ENCODE data around the gene BSG. TPM values are rescaled to one million over a fixed set of nuclear protein-coding genes. Genes with fewer than 3 reads are reported as not detected.
A peak's percentile ranks its signal among the peaks of the same experiment; 100 is the strongest.

The BSG gene
- total RNA-seq, 1 experiment from 2014 or later: 354 TPM

GRCh38 chr19:588741-589692, 16.6 kb downstream of the BSG start:
- Mint-ChIP-seq H3K36me3 (ENCODE audit: insufficient read depth, unreplicated experiment) (peaks cover 21% of the 10 kb centered on the region), H3K27me3 (ENCODE audit: unreplicated experiment) (peaks cover 33% of the 10 kb centered on the region), H3K4me3 (ENCODE audit: low read depth, unreplicated experiment) (no peak overlapping the region), H3K27ac (ENCODE audit: unreplicated experiment) (no peak overlapping the region), H3K9me3 (ENCODE audit: low read depth, unreplicated experiment) (no peaks in the 10 kb centered on the region), H3K4me1 (ENCODE audit: low read depth, unreplicated experiment) (no peaks in the 10 kb centered on the region)
- intact Hi-C loops (cut with micrococcal nuclease; ENCODE audit: unreplicated experiment): no loop called here
- BruUV-seq (replicated peaks): no TSS peak
- DNase-seq: peak; percentile 18
- CTCF ChIA-PET: no interaction called here
- TF ChIP-seq, protein P1, sequence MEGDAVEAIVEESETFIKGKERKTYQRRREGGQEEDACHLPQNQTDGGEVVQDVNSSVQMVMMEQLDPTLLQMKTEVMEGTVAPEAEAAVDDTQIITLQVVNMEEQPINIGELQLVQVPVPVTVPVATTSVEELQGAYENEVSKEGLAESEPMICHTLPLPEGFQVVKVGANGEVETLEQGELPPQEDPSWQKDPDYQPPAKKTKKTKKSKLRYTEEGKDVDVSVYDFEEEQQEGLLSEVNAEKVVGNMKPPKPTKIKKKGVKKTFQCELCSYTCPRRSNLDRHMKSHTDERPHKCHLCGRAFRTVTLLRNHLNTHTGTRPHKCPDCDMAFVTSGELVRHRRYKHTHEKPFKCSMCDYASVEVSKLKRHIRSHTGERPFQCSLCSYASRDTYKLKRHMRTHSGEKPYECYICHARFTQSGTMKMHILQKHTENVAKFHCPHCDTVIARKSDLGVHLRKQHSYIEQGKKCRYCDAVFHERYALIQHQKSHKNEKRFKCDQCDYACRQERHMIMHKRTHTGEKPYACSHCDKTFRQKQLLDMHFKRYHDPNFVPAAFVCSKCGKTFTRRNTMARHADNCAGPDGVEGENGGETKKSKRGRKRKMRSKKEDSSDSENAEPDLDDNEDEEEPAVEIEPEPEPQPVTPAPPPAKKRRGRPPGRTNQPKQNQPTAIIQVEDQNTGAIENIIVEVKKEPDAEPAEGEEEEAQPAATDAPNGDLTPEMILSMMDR (IDR thresholded peaks at IDR 0.05; ENCODE audit: unreplicated experiment): no peak

DNA sequence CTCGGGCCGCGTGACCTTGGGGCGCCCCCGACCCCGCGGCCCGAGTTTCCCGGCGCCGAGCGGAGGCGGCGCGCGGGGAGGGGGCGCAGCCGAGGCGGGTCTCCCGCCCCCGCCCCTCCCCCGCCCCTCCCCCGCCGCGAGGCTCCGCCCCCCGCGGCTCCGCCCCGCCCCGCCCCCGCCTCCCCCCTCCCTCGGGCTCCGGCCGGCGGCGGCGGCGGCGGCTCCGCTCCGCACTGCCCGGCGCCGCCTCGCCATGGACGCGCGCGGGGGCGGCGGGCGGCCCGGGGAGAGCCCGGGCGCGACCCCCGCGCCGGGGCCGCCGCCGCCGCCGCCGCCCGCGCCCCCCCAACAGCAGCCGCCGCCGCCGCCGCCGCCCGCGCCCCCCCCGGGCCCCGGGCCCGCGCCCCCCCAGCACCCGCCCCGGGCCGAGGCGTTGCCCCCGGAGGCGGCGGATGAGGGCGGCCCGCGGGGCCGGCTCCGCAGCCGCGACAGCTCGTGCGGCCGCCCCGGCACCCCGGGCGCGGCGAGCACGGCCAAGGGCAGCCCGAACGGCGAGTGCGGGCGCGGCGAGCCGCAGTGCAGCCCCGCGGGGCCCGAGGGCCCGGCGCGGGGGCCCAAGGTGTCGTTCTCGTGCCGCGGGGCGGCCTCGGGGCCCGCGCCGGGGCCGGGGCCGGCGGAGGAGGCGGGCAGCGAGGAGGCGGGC, 17.4 kb downstream of the BSG start, which contains the start of gene HCN2:
Gene HCN2, plus strand, starts transcription at position 189 of the 703 bp plus-strand sequence. Its CDS starts 65 bp downstream, at position 254.
- H3K4me3 Mint-ChIP-seq (ENCODE audit: low read depth, unreplicated experiment): no peak within 1 kb of the TSS
- no peaks in the 10 kb centered on the region for H3K4me1 Mint-ChIP-seq (ENCODE audit: low read depth, unreplicated experiment)
- DNase-seq: no peak
- CTCF ChIA-PET: no interaction called here
- H3K27ac Mint-ChIP-seq (ENCODE audit: unreplicated experiment): no peak within 1 kb of the TSS
- no TSS peak for BruUV-seq (replicated peaks)
- peaks cover 18% of the 10 kb centered on the region for H3K36me3 Mint-ChIP-seq (ENCODE audit: insufficient read depth, unreplicated experiment)
- TF ChIP-seq, protein P1 (IDR thresholded peaks at IDR 0.05; ENCODE audit: unreplicated experiment): no peak
- peaks cover 41% of the 10 kb centered on the region for H3K27me3 Mint-ChIP-seq (ENCODE audit: unreplicated experiment)
- intact Hi-C loops (cut with micrococcal nuclease; ENCODE audit: unreplicated experiment): no loop called here
- no peaks in the 10 kb centered on the region for H3K9me3 Mint-ChIP-seq (ENCODE audit: low read depth, unreplicated experiment)

- no peak overlapping the region for H3K4me3 Mint-ChIP-seq (ENCODE audit: low read depth, unreplicated experiment)
- H3K27me3 Mint-ChIP-seq (ENCODE audit: unreplicated experiment): peaks cover 47% of the 10 kb centered on the region
- no peak for DNase-seq
- CTCF ChIA-PET: no interaction called here
- no peaks in the 10 kb centered on the region for H3K4me1 Mint-ChIP-seq (ENCODE audit: low read depth, unreplicated experiment)
- no peak overlapping the region for H3K27ac Mint-ChIP-seq (ENCODE audit: unreplicated experiment)
- TF ChIP-seq, protein P1 (IDR thresholded peaks at IDR 0.05; ENCODE audit: unreplicated experiment): no peak
- BruUV-seq (replicated peaks): no TSS peak
- no peaks in the 10 kb centered on the region for H3K9me3 Mint-ChIP-seq (ENCODE audit: low read depth, unreplicated experiment)
- intact Hi-C loops (cut with micrococcal nuclease; ENCODE audit: unreplicated experiment): no loop called here
- H3K36me3 Mint-ChIP-seq (ENCODE audit: insufficient read depth, unreplicated experiment): peaks cover 14% of the 10 kb centered on the region
Measured at GRCh38 chr19:590396-590745, 18.0 kb downstream of the BSG start.

GRCh38 chr19:590750-591098, 18.3 kb downstream of the BSG start:
- intact Hi-C loops (cut with micrococcal nuclease; ENCODE audit: unreplicated experiment): no loop called here
- no peaks in the 10 kb centered on the region for H3K4me1 Mint-ChIP-seq (ENCODE audit: low read depth, unreplicated experiment)
- no peaks in the 10 kb centered on the region for H3K9me3 Mint-ChIP-seq (ENCODE audit: low read depth, unreplicated experiment)
- no peak overlapping the region for H3K27ac Mint-ChIP-seq (ENCODE audit: unreplicated experiment)
- H3K36me3 Mint-ChIP-seq (ENCODE audit: insufficient read depth, unreplicated experiment): peaks cover 10% of the 10 kb centered on the region
- no TSS peak for BruUV-seq (replicated peaks)
- CTCF ChIA-PET: no interaction called here
- no peak overlapping the region for H3K4me3 Mint-ChIP-seq (ENCODE audit: low read depth, unreplicated experiment)
- no peak for DNase-seq
- H3K27me3 Mint-ChIP-seq (ENCODE audit: unreplicated experiment): peaks cover 50% of the 10 kb centered on the region
- TF ChIP-seq, protein P1 (IDR thresholded peaks at IDR 0.05; ENCODE audit: unreplicated experiment): no peak

All from Calu3 (cell line).